Mesothelial cell of epicardium (in vitro differentiated cells): Measurements from ENCODE around the gene AKAP13. TPM values are rescaled to one million over a fixed set of nuclear protein-coding genes. Genes with fewer than 3 reads are reported as not detected.

Experiments used
- DNase-seq, 2 experiments: peaks; one replicate each; pipeline ENCODE4 v3.0.0; 2021; ENCODE audit warnings: low spot score in 2 of 2; ENCODE audit not compliant: unreplicated experiment in 2 of 2
- H3K27ac Mint-ChIP-seq: 2 replicates; pipeline ENCODE4 v1.8.0; 2021; ENCODE audit warnings: mixed read lengths
- H3K27me3 Mint-ChIP-seq: 2 replicates; pipeline ENCODE4 v1.8.0; 2021; ENCODE audit warnings: low read depth, mixed read lengths
- H3K36me3 Mint-ChIP-seq: 2 replicates; pipeline ENCODE4 v1.8.0; 2021; ENCODE audit warnings: mixed read lengths
- H3K4me1 Mint-ChIP-seq: 2 replicates; pipeline ENCODE4 v1.8.0; 2021; ENCODE audit warnings: mixed read lengths
- H3K4me3 Mint-ChIP-seq: 2 replicates; pipeline ENCODE4 v1.8.0; 2021; ENCODE audit warnings: mild to moderate bottlenecking, moderate library complexity, mixed read lengths
- H3K9me3 Mint-ChIP-seq: 2 replicates; pipeline ENCODE4 v1.8.0; 2021; ENCODE audit warnings: mixed read lengths
- total RNA-seq: library from RNA; stranded (reverse); gene quantifications from 3 replicates; pipeline ENCODE4 v1.2.1, GENCODE V29; 2021
- TF ChIP-seq, protein P1 (sequence below): fragments of 200-600 bp; sonication (generic); IDR thresholded peaks from one replicate; pipeline ENCODE4 v1.5.0; 2021; ENCODE audit warnings: antibody characterized with exemption; ENCODE audit not compliant: unreplicated experiment

AKAP13 gene
- total RNA-seq, 1 donor from 2014 or later: 109 TPM

DNA sequence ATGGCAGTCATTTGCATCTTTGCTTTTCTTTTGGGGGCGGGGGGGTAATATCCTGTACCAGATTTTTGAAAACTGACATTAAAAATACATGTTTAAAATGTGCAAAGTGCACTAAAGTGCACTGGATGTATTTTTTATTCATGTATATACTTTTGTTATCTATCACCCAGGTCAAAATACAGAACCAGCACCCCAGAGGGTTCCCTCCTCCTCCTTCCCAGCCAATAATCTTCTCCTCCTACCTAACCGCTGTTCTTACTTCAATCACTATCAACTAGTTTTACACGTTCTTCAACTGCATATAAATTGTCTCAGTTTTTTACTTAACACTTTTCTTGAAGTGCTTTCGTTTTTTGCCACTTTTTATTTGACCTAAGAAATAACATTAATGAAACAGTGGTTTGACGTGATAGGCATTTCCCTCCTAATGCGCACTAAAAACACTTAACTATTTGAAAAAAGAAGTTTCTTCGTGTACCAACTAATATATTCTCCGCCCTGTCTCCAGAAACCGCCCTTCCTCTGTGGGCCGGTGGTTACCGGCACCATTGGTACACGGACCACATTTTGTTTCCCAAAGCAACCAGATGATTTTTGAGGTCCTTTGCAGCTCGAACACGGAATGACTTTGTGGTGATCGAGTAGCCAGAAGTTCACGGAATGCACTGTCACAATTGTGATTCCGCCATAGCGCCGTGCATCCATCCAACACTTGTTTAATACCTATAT is 836 bp upstream of the AKAP13 start:
- peak in 1 of 2 experiments; percentile 38 for DNase-seq

DNA sequence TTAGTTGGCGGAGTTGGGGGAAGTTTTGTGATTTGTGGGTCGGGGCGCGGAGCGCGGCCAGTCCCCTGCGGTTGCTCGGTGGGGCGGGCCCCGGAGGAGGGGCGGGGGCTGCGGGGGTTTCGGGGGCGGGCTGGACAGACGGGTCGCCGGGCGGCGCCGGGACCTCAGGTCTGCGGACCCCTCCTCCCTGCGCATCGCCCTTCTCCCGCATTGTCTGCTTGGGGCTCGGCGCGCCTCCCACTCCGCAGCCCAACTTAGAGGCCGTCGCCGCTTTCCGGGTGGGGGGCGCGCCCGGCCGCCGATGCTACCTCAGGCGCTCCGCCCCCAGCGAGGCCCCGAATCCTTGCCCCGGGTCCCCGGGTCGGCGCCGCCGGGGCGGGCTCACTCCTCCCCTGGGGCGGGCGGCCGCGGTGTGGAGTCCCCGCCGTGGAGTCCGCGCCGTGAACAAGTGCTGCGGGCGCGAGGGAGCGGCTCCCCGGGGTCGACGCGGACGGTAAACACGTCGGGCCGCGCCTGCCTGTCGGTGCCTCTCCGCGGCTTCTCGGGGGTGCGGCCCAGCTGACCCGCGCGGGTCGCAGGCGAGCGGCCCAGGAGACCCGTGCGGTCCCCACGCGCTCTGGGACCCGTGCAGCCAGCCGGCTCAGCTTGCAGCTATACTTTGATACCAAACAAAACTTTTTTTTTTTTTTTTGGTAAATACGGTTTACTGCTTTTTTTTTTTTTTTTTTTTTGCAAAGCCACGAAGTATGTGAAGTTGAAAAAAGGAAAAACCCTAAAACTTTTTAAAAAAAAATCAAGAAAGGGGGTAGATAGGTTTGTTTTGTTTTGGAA is 624 bp downstream of the AKAP13 start:
- Mint-ChIP-seq H3K4me3 (peak overlapping the region; percentile 90), H3K4me1 (peaks cover 35% of the 10 kb centered on the region), H3K9me3 (no peaks in the 10 kb centered on the region), H3K36me3 (no peaks in the 10 kb centered on the region), H3K27me3 (no peaks in the 10 kb centered on the region), H3K27ac (peak overlapping the region; percentile 98)
- DNase-seq: peak; percentile 31 to 66
- TF ChIP-seq, protein P1, sequence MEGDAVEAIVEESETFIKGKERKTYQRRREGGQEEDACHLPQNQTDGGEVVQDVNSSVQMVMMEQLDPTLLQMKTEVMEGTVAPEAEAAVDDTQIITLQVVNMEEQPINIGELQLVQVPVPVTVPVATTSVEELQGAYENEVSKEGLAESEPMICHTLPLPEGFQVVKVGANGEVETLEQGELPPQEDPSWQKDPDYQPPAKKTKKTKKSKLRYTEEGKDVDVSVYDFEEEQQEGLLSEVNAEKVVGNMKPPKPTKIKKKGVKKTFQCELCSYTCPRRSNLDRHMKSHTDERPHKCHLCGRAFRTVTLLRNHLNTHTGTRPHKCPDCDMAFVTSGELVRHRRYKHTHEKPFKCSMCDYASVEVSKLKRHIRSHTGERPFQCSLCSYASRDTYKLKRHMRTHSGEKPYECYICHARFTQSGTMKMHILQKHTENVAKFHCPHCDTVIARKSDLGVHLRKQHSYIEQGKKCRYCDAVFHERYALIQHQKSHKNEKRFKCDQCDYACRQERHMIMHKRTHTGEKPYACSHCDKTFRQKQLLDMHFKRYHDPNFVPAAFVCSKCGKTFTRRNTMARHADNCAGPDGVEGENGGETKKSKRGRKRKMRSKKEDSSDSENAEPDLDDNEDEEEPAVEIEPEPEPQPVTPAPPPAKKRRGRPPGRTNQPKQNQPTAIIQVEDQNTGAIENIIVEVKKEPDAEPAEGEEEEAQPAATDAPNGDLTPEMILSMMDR: no peak

More for the DNA sequence above, 836 bp upstream of the AKAP13 start:
- H3K36me3 Mint-ChIP-seq: no peaks in the 10 kb centered on the region
- H3K4me3 Mint-ChIP-seq: peak overlapping the region; percentile 90
- no peaks in the 10 kb centered on the region for H3K9me3 Mint-ChIP-seq
- peak overlapping the region; percentile 84 for H3K27ac Mint-ChIP-seq
- H3K4me1 Mint-ChIP-seq: peaks cover 31% of the 10 kb centered on the region
- H3K27me3 Mint-ChIP-seq: no peaks in the 10 kb centered on the region
- TF ChIP-seq, protein P1: no peak

DNA sequence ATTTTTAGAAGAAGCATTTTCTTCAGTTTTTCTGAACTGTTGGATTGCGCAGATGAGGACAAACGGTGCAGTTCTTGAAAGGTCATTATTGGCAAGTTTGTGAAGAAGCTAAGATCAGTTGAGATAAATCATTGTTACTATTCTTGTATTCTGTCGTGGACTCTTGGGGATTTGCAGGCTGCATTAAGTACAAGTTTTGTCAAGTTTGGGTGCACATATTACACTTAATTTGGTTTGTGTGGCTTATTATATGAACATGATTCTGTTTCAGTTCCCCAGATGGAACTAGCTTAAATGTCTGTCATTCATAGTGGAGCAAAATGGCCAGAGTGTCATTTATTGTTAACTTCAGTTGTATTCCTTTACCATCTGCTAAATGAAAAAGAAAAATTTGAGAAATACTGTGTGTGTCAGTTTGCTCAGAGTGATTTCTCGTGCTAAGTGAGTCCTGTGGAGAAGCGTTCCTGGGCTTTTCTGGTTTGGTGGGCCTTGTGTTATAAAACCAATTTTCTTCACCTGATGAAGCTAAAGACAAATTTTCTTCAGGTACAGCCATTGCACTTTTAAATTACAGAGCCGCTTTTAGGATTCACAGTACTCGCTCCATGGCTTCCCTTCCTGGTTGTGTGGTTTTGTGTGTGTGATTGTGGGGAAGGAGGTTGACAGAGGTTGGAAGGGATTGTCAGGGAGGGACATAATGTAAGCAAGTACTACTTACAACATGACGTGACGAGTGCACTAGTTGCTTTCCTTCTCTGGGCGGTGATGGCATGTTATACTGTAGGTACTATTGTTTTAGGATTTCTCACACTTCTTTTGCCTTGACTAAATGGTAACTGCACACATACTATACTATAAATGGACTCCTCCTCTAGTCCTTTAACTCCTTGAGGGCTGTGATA is 1.7 kb downstream of the AKAP13 start:
- H3K9me3 Mint-ChIP-seq: no peaks in the 10 kb centered on the region
- no peaks in the 10 kb centered on the region for H3K27me3 Mint-ChIP-seq
- TF ChIP-seq, protein P1: no peak
- H3K4me3 Mint-ChIP-seq: peak overlapping the region; percentile 90
- peaks cover 35% of the 10 kb centered on the region for H3K4me1 Mint-ChIP-seq
- no peak for DNase-seq
- H3K27ac Mint-ChIP-seq: peak overlapping the region; percentile 74
- H3K36me3 Mint-ChIP-seq: peaks cover 3% of the 10 kb centered on the region

DNA sequence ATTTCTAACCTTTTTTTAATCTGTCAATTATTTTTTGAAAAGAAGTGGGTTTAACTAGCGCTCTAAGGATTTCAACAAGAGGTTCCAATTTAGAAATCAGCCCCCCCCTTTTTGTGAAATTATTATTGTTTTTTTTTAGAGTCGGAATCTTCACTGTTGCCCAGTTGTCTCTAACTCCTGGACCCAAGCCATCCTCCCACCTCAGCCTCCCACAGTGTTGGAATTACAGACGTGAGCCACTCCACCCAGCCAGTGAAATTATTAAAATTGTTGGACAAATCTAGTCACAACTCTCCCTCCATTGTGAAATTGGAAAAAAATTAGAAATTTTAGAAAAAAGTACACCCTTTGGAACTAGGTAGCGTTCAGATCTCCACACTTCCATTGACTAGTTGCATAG is 2.5 kb downstream of the AKAP13 start:
- H3K27me3 Mint-ChIP-seq: no peaks in the 10 kb centered on the region
- H3K36me3 Mint-ChIP-seq: peaks cover 3% of the 10 kb centered on the region
- H3K4me1 Mint-ChIP-seq: peaks cover 35% of the 10 kb centered on the region
- H3K4me3 Mint-ChIP-seq: no peak overlapping the region
- TF ChIP-seq, protein P1: no peak
- H3K27ac Mint-ChIP-seq: no peak overlapping the region
- no peak for DNase-seq
- no peaks in the 10 kb centered on the region for H3K9me3 Mint-ChIP-seq

DNA sequence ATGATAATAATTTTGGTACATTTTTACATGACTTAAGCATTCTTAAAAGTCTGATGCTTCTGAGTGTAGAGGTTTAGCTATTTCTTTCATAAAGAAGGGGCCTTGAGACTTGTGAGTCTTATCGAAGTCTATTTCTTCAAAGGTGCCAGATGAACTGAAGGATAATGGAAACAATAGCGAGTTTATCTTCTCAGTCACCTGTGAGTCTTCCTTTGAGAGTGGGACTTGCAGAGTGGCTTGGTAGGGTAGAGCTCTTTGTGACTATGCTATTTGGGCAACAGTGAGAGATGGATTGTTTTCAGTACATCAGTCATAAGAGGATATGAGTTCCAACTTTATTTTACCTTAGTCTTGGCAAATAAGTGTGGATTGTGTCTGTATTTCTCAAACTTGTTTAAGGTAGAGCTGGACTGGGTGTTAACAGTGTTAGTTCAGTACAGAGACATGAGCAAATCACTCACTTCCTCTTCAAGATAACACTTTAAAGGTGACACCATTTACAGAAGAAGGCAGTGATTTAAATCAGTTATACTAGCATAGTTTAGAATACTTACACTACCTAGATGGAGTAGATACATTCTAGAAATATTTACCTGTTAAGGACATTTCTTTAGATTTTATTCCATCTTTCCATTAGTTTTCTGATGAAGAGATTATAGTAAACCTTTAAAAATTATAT is 3.2 kb downstream of the AKAP13 start:
- no peaks in the 10 kb centered on the region for H3K9me3 Mint-ChIP-seq
- TF ChIP-seq, protein P1: no peak
- no peak overlapping the region for H3K4me3 Mint-ChIP-seq
- no peak for DNase-seq
- peaks cover 3% of the 10 kb centered on the region for H3K36me3 Mint-ChIP-seq
- peaks cover 35% of the 10 kb centered on the region for H3K4me1 Mint-ChIP-seq
- no peaks in the 10 kb centered on the region for H3K27me3 Mint-ChIP-seq
- H3K27ac Mint-ChIP-seq: no peak overlapping the region
